ENCODE data around the gene APOE.

GRCh38 chr19:44893332-44894051 is 12.1 kb upstream of the APOE start:
- no peak for TF ChIP-seq EZH2 (IDR thresholded peaks at IDR 0.05; ENCODE audit: insufficient read depth, low read length)
- TF ChIP-seq, protein P1, sequence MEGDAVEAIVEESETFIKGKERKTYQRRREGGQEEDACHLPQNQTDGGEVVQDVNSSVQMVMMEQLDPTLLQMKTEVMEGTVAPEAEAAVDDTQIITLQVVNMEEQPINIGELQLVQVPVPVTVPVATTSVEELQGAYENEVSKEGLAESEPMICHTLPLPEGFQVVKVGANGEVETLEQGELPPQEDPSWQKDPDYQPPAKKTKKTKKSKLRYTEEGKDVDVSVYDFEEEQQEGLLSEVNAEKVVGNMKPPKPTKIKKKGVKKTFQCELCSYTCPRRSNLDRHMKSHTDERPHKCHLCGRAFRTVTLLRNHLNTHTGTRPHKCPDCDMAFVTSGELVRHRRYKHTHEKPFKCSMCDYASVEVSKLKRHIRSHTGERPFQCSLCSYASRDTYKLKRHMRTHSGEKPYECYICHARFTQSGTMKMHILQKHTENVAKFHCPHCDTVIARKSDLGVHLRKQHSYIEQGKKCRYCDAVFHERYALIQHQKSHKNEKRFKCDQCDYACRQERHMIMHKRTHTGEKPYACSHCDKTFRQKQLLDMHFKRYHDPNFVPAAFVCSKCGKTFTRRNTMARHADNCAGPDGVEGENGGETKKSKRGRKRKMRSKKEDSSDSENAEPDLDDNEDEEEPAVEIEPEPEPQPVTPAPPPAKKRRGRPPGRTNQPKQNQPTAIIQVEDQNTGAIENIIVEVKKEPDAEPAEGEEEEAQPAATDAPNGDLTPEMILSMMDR (IDR thresholded peaks at IDR 0.05; ENCODE audit: insufficient read depth, low read depth, low read length), result no peak

Measured in astrocyte (in vitro differentiated cells and primary cell).